Fibroblast of villous mesenchyme (primary cell): ENCODE measurements around the gene TACR3. TPM values are rescaled to one million over a fixed set of nuclear protein-coding genes. Genes with fewer than 3 reads are reported as not detected.
"Not testable (repeated sequence)": the region's sequence is repeated elsewhere in the genome, so short reads cannot be mapped to it uniquely, and the experiment has no call there.

ENCODE experiments used
- DNase-seq: peaks from one replicate; pipeline ENCODE4 v3.0.0-alpha.2; 2010; ENCODE audit warnings: low read depth
- H3K4me3 ChIP-seq: 2 replicates; pipeline ENCODE4 v1.5.1; 2011; ENCODE audit warnings: low read depth, mild to moderate bottlenecking, low read length
- CTCF ChIP-seq: IDR thresholded peaks from 2 replicates; pipeline ENCODE4 v1.5.1; 2012; ENCODE audit warnings: low read depth, mild to moderate bottlenecking, low read length; ENCODE audit not compliant: insufficient read depth
- total RNA-seq: library from RNA; depleted of rRNA; stranded (reverse); fragments of >200 nt; gene quantifications from 2 replicates; pipeline ENCODE4 v1.2.3, GENCODE V29; 2012

The TACR3 gene
- total RNA-seq, 1 donor: not detected

GRCh38 chr4:103720661-103721060, 876 bp upstream of the TACR3 start:
- TF ChIP-seq CTCF: no peak
- DNase-seq: no peak
- no peak overlapping the region for H3K4me3 ChIP-seq

- no peak for DNase-seq
- TF ChIP-seq CTCF: no peak
- no peak overlapping the region for H3K4me3 ChIP-seq
These were observed 518 bp downstream of the TACR3 start for GRCh38 chr4:103719105-103719829.

GRCh38 chr4:103692615-103693014, 27.2 kb downstream of the TACR3 start:
- no peak for DNase-seq
- H3K4me3 ChIP-seq: no peak overlapping the region
- TF ChIP-seq CTCF: no peak

GRCh38 chr4:103673983-103674382, 45.8 kb downstream of the TACR3 start:
- DNase-seq: no peak
- H3K4me3 ChIP-seq: no peak overlapping the region
- TF ChIP-seq CTCF: no peak

- not testable (repeated sequence) for H3K4me3 ChIP-seq, DNase-seq
These were observed 53.0 kb downstream of the TACR3 start for GRCh38 chr4:103666764-103667163.

GRCh38 chr4:103664436-103665075, 55.2 kb downstream of the TACR3 start:
- no peak for DNase-seq
- no peak overlapping the region for H3K4me3 ChIP-seq
- TF ChIP-seq CTCF: no peak

GRCh38 chr4:103648541-103648940, 71.2 kb downstream of the TACR3 start:
- H3K4me3 ChIP-seq: no peak overlapping the region
- no peak for TF ChIP-seq CTCF
- DNase-seq: no peak
